ENCODE measurements around the gene HMOX2. TPM values are rescaled to one million over a fixed set of nuclear protein-coding genes. Genes with fewer than 3 reads are reported as not detected.

The HMOX2 gene
- total RNA-seq, 1 experiment from 2014 or later, result 42.6 TPM

GRCh38 chr16:4474192-4474961 is 1.8 kb upstream of the HMOX2 start, which contains the start of gene NMRAL1 (continued):
- TF ChIP-seq NR1H2 (CRISPR knock-in tag; IDR thresholded peaks at IDR 0.05), result no peak

GRCh38 chr16:4477966-4478365 is 1.8 kb downstream of the HMOX2 start:
- ChIA-PET CTCF (interaction anchor here (0.7 to 2.7 kb wide), 12 partner anchors 9 to 173 kb away, joined by 3 to 11 read pairs (median 4); no protein-coding TSS in a partner anchor), POLR2A (interaction anchor here (0.7 kb wide), 2 partner anchors 61 to 107 kb away, joined by 3 to 5 read pairs; partner anchors contain the start of gene CDIP1)
- Mint-ChIP-seq H3K27ac (no peak overlapping the region), H3K36me3 (peaks cover 7% of the 10 kb centered on the region), H3K4me1 (peaks cover 18% of the 10 kb centered on the region), H3K9me3 (peaks cover 7% of the 10 kb centered on the region), H3K27me3 (ENCODE audit: low read depth) (peaks cover 16% of the 10 kb centered on the region), H3K4me3 (peak overlapping the region; percentile 18)
- TF ChIP-seq GABPB1 (CRISPR knock-in tag; IDR thresholded peaks at IDR 0.05) (no peak), MXD4 (CRISPR knock-in tag; IDR thresholded peaks at IDR 0.05; ENCODE audit: borderline replicate concordance) (no peak), ZNF317 (CRISPR knock-in tag; IDR thresholded peaks at IDR 0.05; ENCODE audit: borderline replicate concordance, low read depth) (no peak), ZNF671 (CRISPR knock-in tag; IDR thresholded peaks at IDR 0.05) (no peak), ELF4 (CRISPR knock-in tag; IDR thresholded peaks at IDR 0.05; ENCODE audit: low read depth) (no peak), JAZF1 (CRISPR knock-in tag; IDR thresholded peaks at IDR 0.05) (no peak), EMX1 (CRISPR knock-in tag; IDR thresholded peaks at IDR 0.05) (no peak), CREB1 (CRISPR knock-in tag; IDR thresholded peaks at IDR 0.05) (no peak), IRF1 (CRISPR knock-in tag; IDR thresholded peaks at IDR 0.05) (no peak), RORB (CRISPR knock-in tag; IDR thresholded peaks at IDR 0.05) (no peak), ZNF263 (CRISPR knock-in tag; IDR thresholded peaks at IDR 0.05; ENCODE audit: low read depth) (no peak), ZNF219 (CRISPR knock-in tag; IDR thresholded peaks at IDR 0.05; ENCODE audit: borderline replicate concordance) (no peak), FOXJ3 (CRISPR knock-in tag; IDR thresholded peaks at IDR 0.05; ENCODE audit: borderline replicate concordance) (no peak), E2F1 (CRISPR knock-in tag; IDR thresholded peaks at IDR 0.05) (no peak)
- TF ChIP-seq, protein P1, sequence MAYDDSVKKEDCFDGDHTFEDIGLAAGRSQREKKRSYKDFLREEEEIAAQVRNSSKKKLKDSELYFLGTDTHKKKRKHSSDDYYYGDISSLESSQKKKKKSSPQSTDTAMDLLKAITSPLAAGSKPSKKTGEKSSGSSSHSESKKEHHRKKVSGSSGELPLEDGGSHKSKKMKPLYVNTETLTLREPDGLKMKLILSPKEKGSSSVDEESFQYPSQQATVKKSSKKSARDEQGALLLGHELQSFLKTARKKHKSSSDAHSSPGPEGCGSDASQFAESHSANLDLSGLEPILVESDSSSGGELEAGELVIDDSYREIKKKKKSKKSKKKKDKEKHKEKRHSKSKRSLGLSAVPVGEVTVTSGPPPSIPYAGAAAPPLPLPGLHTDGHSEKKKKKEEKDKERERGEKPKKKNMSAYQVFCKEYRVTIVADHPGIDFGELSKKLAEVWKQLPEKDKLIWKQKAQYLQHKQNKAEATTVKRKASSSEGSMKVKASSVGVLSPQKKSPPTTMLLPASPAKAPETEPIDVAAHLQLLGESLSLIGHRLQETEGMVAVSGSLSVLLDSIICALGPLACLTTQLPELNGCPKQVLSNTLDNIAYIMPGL (CRISPR knock-in tag; IDR thresholded peaks at IDR 0.05), result no peak
- TF ChIP-seq, protein P2, sequence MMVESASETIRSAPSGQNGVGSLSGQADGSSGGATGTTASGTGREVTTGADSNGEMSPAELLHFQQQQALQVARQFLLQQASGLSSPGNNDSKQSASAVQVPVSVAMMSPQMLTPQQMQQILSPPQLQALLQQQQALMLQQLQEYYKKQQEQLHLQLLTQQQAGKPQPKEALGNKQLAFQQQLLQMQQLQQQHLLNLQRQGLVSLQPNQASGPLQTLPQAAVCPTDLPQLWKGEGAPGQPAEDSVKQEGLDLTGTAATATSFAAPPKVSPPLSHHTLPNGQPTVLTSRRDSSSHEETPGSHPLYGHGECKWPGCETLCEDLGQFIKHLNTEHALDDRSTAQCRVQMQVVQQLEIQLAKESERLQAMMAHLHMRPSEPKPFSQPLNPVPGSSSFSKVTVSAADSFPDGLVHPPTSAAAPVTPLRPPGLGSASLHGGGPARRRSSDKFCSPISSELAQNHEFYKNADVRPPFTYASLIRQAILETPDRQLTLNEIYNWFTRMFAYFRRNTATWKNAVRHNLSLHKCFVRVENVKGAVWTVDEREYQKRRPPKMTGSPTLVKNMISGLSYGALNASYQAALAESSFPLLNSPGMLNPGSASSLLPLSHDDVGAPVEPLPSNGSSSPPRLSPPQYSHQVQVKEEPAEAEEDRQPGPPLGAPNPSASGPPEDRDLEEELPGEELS (CRISPR knock-in tag; IDR thresholded peaks at IDR 0.05), result no peak
- TF ChIP-seq, protein P3, sequence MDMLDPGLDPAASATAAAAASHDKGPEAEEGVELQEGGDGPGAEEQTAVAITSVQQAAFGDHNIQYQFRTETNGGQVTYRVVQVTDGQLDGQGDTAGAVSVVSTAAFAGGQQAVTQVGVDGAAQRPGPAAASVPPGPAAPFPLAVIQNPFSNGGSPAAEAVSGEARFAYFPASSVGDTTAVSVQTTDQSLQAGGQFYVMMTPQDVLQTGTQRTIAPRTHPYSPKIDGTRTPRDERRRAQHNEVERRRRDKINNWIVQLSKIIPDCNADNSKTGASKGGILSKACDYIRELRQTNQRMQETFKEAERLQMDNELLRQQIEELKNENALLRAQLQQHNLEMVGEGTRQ (CRISPR knock-in tag; IDR thresholded peaks at IDR 0.05), result no peak
- no peak for DNase-seq (ENCODE audit: low spot score)
- no peak for ATAC-seq

Measured in WTC11 (cell line).